GM23338 (cell line): ENCODE results near the gene SLC16A5. TPM values are rescaled to one million over a fixed set of nuclear protein-coding genes. Genes with fewer than 3 reads are reported as not detected.

Source experiments
- ATAC-seq: fragments of 200-7000 bp; cut with Tn5 transposase; 3 replicates; pipeline ENCODE4 v1.9.1; 2020
- DNase-seq: peaks from one replicate; pipeline ENCODE4 v3.0.0-alpha.2; 2015; ENCODE audit warnings: low spot score
- H2AFZ ChIP-seq: fragments of 200-600 bp; sonication (generic); 2 replicates; pipeline ENCODE4 v1.8.0; 2016; ENCODE audit warnings: antibody characterized with exemption, mild to moderate bottlenecking, moderate library complexity
- H3F3A ChIP-seq: fragments of 200-600 bp; sonication (generic); replicated peaks from 2 replicates; pipeline ENCODE4 v1.8.0; 2017; ENCODE audit warnings: antibody characterized with exemption, mixed run types, low read depth
- H3K27ac ChIP-seq: fragments of 200-600 bp; sonication (generic); 2 replicates; pipeline ENCODE4 v1.6.1; 2016; ENCODE audit warnings: low read depth
- H3K27me3 ChIP-seq: fragments of 200-600 bp; sonication (generic); 2 replicates; pipeline ENCODE4 v1.8.0; 2016; ENCODE audit warnings: mild to moderate bottlenecking, mixed run types, moderate library complexity; ENCODE audit not compliant: insufficient read depth
- H3K36me3 ChIP-seq: fragments of 200-600 bp; sonication (generic); 2 replicates; pipeline ENCODE4 v1.8.0; 2016; ENCODE audit warnings: mild to moderate bottlenecking; ENCODE audit not compliant: insufficient read depth
- H3K4me1 ChIP-seq: fragments of 200-600 bp; sonication (generic); 2 replicates; pipeline ENCODE4 v1.8.0; 2016; ENCODE audit warnings: mild to moderate bottlenecking, moderate library complexity; ENCODE audit not compliant: insufficient read depth
- H3K4me2 ChIP-seq: fragments of 200-600 bp; sonication (generic); 2 replicates; pipeline ENCODE4 v1.7.1; 2017; ENCODE audit warnings: mixed run types
- H3K4me3 ChIP-seq: fragments of 200-600 bp; sonication (generic); 2 replicates; pipeline ENCODE4 v1.6.1; 2016; ENCODE audit warnings: mixed run types
- H3K79me2 ChIP-seq: fragments of 200-600 bp; sonication (generic); replicated peaks from 2 replicates; pipeline ENCODE4 v1.8.0; 2017; ENCODE audit warnings: mild to moderate bottlenecking; ENCODE audit not compliant: insufficient read depth
- H3K9me2 ChIP-seq: fragments of 200-600 bp; sonication (generic); 2 replicates; pipeline ENCODE4 v1.8.0; 2017; ENCODE audit not compliant: insufficient read depth
- H4K20me1 ChIP-seq: fragments of 200-600 bp; sonication (generic); replicated peaks from 2 replicates; pipeline ENCODE4 v1.8.0; 2017; ENCODE audit warnings: mild to moderate bottlenecking; ENCODE audit not compliant: insufficient read depth
- H3K27ac Mint-ChIP-seq: 2 replicates; pipeline ENCODE4 v1.8.0; 2020; ENCODE audit warnings: inconsistent platforms, mild to moderate bottlenecking, moderate library complexity, mixed read lengths
- H3K27me3 Mint-ChIP-seq: 3 replicates; pipeline ENCODE4 v1.8.0; 2022; ENCODE audit warnings: low read depth, mild to moderate bottlenecking, moderate library complexity, mixed read lengths, inconsistent platforms; ENCODE audit not compliant: insufficient read depth, poor library complexity
- H3K36me3 Mint-ChIP-seq: 3 replicates; pipeline ENCODE4 v1.8.0; 2021; ENCODE audit warnings: low read depth, mild to moderate bottlenecking, inconsistent platforms, moderate library complexity, mixed read lengths
- H3K4me1 Mint-ChIP-seq: 3 replicates; pipeline ENCODE4 v1.8.0; 2020; ENCODE audit warnings: mild to moderate bottlenecking, inconsistent platforms, mixed read lengths
- H3K4me3 Mint-ChIP-seq: 3 replicates; pipeline ENCODE4 v1.8.0; 2021; ENCODE audit warnings: moderate library complexity, mild to moderate bottlenecking, inconsistent platforms, mixed read lengths
- H3K9me3 Mint-ChIP-seq: 3 replicates; pipeline ENCODE4 v1.8.0; 2020; ENCODE audit warnings: moderate library complexity, mild to moderate bottlenecking, inconsistent platforms, mixed read lengths
- CREB1 ChIP-seq: fragments of 250-450 bp; sonication (Bioruptor Pico); IDR thresholded peaks from 2 replicates; pipeline ENCODE4 v1.5.0; 2020; ENCODE audit warnings: low read depth, mild to moderate bottlenecking, moderate library complexity
- ETS1 ChIP-seq: IDR thresholded peaks from 2 replicates; pipeline ENCODE4 v1.6.1; 2016; ENCODE audit warnings: antibody characterized with exemption
- EZH2 ChIP-seq: fragments of 200-600 bp; sonication (generic); IDR thresholded peaks from one replicate; pipeline ENCODE4 v1.8.0; 2017; ENCODE audit warnings: antibody characterized with exemption, mild to moderate bottlenecking, low read depth; ENCODE audit not compliant: unreplicated experiment
- EZH2phosphoT487 ChIP-seq: fragments of 200-600 bp; sonication (generic); IDR thresholded peaks from one replicate; pipeline ENCODE4 v1.8.1; 2018; ENCODE audit warnings: antibody characterized with exemption; ENCODE audit not compliant: unreplicated experiment
- JUNB ChIP-seq: IDR thresholded peaks from one replicate; pipeline ENCODE4 v1.6.1; 2016; ENCODE audit warnings: antibody characterized with exemption; ENCODE audit not compliant: unreplicated experiment
- NANOG ChIP-seq: IDR thresholded peaks from 2 replicates; pipeline ENCODE4 v1.6.1; 2016; ENCODE audit warnings: antibody characterized with exemption, borderline replicate concordance
- POLR2AphosphoS5 ChIP-seq: IDR thresholded peaks from 2 replicates; pipeline ENCODE4 v1.6.1; 2016; ENCODE audit warnings: antibody characterized with exemption, low read depth
- STAT1 ChIP-seq: IDR thresholded peaks from one replicate; pipeline ENCODE4 v1.6.1; 2016; ENCODE audit warnings: antibody characterized with exemption; ENCODE audit not compliant: unreplicated experiment
- ZNF114 ChIP-seq: fragments of 250-450 bp; sonication (Bioruptor Pico); IDR thresholded peaks from 2 replicates; pipeline ENCODE4 v1.5.0; 2020; ENCODE audit warnings: mild to moderate bottlenecking, moderate library complexity
- ZNF331 ChIP-seq: fragments of 250-450 bp; sonication (Bioruptor Pico); IDR thresholded peaks from 2 replicates; pipeline ENCODE4 v1.5.0; 2020; ENCODE audit warnings: low read depth, mild to moderate bottlenecking, moderate library complexity
- polyA plus RNA-seq: library from polyadenylated mRNA; unstranded; fragments of >200 nt; fragmentation: Nextera tagmentation; extraction: Ambion mirVana; gene quantifications from 2 replicates; pipeline ENCODE4 v1.2.1, GENCODE V29; 2016
- total RNA-seq: library from RNA; depleted of rRNA; stranded (reverse); fragments of >200 nt; shearing (Covaris generic); gene quantifications from 2 replicates; pipeline ENCODE4 v1.2.3, GENCODE V29; 2014
- TF ChIP-seq, protein P1 (sequence below), 2 experiments: fragments of 200-600 bp in 1 of 2; sonication (generic) in 1 of 2; conservative IDR thresholded peaks; 2 replicates each; pipeline versions ENCODE4 v1.5.1 to v1.6.1; 2016 to 2017; ENCODE audit warnings: antibody characterized with exemption in 2 of 2, low read depth in 2 of 2, mild to moderate bottlenecking in 2 of 2, moderate library complexity in 1 of 2
- TF ChIP-seq, protein P2 (sequence below): IDR thresholded peaks from one replicate; pipeline ENCODE4 v1.6.1; 2018; ENCODE audit warnings: antibody characterized with exemption; ENCODE audit not compliant: unreplicated experiment

Gene SLC16A5
- total and polyA plus RNA-seq, 2 experiments from 2014 or later, result 7.3 to 40.0 TPM

DNA sequence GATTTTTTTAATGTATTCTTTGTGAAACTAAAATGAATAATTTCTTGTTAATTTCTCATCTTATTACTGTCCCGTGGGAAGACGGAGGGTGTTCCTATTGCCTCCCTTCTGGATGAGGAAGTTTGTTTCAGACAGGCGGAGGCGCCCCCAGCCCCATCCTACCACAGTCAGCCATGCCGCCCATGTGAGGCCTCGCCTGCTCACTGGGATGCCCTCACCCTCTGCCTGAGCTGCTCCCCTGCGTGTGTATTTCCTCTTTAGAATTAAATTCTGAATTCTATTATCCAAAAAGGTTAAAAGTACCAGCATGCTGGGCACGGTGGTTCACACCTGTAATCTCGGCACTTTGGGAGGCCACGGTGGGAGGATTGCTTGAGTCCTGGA is 26.7 kb upstream of the SLC16A5 start (continued):
- TF ChIP-seq NANOG (no peak), CREB1 (CRISPR knock-in tag) (no peak), JUNB (no peak)
- TF ChIP-seq, protein P1, sequence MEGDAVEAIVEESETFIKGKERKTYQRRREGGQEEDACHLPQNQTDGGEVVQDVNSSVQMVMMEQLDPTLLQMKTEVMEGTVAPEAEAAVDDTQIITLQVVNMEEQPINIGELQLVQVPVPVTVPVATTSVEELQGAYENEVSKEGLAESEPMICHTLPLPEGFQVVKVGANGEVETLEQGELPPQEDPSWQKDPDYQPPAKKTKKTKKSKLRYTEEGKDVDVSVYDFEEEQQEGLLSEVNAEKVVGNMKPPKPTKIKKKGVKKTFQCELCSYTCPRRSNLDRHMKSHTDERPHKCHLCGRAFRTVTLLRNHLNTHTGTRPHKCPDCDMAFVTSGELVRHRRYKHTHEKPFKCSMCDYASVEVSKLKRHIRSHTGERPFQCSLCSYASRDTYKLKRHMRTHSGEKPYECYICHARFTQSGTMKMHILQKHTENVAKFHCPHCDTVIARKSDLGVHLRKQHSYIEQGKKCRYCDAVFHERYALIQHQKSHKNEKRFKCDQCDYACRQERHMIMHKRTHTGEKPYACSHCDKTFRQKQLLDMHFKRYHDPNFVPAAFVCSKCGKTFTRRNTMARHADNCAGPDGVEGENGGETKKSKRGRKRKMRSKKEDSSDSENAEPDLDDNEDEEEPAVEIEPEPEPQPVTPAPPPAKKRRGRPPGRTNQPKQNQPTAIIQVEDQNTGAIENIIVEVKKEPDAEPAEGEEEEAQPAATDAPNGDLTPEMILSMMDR (conservative IDR thresholded peaks at IDR 0.05; ENCODE audit: low read depth in 2 of 2), result no peak
- TF ChIP-seq, protein P2, sequence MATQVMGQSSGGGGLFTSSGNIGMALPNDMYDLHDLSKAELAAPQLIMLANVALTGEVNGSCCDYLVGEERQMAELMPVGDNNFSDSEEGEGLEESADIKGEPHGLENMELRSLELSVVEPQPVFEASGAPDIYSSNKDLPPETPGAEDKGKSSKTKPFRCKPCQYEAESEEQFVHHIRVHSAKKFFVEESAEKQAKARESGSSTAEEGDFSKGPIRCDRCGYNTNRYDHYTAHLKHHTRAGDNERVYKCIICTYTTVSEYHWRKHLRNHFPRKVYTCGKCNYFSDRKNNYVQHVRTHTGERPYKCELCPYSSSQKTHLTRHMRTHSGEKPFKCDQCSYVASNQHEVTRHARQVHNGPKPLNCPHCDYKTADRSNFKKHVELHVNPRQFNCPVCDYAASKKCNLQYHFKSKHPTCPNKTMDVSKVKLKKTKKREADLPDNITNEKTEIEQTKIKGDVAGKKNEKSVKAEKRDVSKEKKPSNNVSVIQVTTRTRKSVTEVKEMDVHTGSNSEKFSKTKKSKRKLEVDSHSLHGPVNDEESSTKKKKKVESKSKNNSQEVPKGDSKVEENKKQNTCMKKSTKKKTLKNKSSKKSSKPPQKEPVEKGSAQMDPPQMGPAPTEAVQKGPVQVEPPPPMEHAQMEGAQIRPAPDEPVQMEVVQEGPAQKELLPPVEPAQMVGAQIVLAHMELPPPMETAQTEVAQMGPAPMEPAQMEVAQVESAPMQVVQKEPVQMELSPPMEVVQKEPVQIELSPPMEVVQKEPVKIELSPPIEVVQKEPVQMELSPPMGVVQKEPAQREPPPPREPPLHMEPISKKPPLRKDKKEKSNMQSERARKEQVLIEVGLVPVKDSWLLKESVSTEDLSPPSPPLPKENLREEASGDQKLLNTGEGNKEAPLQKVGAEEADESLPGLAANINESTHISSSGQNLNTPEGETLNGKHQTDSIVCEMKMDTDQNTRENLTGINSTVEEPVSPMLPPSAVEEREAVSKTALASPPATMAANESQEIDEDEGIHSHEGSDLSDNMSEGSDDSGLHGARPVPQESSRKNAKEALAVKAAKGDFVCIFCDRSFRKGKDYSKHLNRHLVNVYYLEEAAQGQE, result no peak

DNA sequence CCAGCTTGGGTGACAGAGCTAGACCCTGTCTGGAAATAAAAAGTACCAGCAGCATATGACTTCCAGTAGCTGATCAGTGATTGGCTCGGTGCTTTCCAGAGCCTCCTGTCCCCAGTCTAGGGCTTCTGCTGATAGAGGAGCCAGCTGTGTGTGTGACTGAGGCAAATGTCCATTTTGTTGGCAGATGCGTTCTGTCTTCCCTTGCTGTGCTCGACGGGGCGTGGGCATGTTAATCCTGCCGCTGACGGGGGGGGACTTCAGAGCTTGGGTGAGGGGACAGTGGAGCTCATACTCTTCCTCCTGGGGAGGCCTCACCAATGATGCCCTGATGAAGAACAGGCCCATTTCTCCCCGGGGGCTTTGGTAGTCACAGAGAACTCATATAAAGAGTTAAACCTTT is 26.1 kb upstream of the SLC16A5 start:
- no peaks in the 10 kb centered on the region for H3K27me3 ChIP-seq
- Mint-ChIP-seq H3K36me3 (peaks cover 66% of the 10 kb centered on the region), H3K4me1 (no peaks in the 10 kb centered on the region), H3K4me3 (no peak overlapping the region), H3K27me3 (peaks cover 10% of the 10 kb centered on the region), H3K27ac (no peak overlapping the region), H3K9me3 (no peaks in the 10 kb centered on the region)
- no peak overlapping the region for H2AFZ ChIP-seq
- no peaks in the 10 kb centered on the region for H3K4me1 ChIP-seq
- DNase-seq, result no peak
- H3K4me3 ChIP-seq, result no peak overlapping the region
- no peak overlapping the region for H3K27ac ChIP-seq
- TF ChIP-seq, protein P2, result no peak
- TF ChIP-seq CREB1 (CRISPR knock-in tag) (no peak), EZH2phosphoT487 (no peak), ZNF331 (CRISPR knock-in tag) (no peak), EZH2 (no peak), POLR2AphosphoS5 (no peak), ETS1 (no peak), NANOG (no peak), STAT1 (no peak), ZNF114 (CRISPR knock-in tag) (no peak)
- TF ChIP-seq, protein P1 (conservative IDR thresholded peaks at IDR 0.05; ENCODE audit: low read depth in 2 of 2), result no peak
- peaks cover 10% of the 10 kb centered on the region; the same call in 1 of the 2 replicates for H4K20me1 ChIP-seq
- H3K4me2 ChIP-seq, result no peak overlapping the region
- peaks cover 40% of the 10 kb centered on the region for H3K36me3 ChIP-seq
- ATAC-seq, result no peak
- no peaks in the 10 kb centered on the region for H3K9me2 ChIP-seq
- H3K79me2 ChIP-seq, result peaks cover 6% of the 10 kb centered on the region; the same call in 1 of the 2 replicates
- H3F3A ChIP-seq, result 0 out of 2 replicates have a peak, but pooled peaks cover 6% of the 10 kb centered on the region
